Parathyroid adenoma (tissue), 2 donors: ENCODE data around the gene ATP2B2.

Experiments used
- H2AFZ ChIP-seq: fragments of 300-600 bp; sonication (generic); one replicate; pipeline ENCODE4 v1.7.0; 2017; ENCODE audit warnings: antibody characterized with exemption, mild to moderate bottlenecking
- H3K27ac ChIP-seq: fragments of 300-600 bp; sonication (generic); one replicate; pipeline ENCODE4 v1.7.0; 2017
- H3K27me3 ChIP-seq: fragments of 300-600 bp; sonication (generic); one replicate; pipeline ENCODE4 v1.7.0; 2017; ENCODE audit warnings: low read length; ENCODE audit not compliant: control insufficient read depth, insufficient read depth
- H3K36me3 ChIP-seq: fragments of 300-600 bp; sonication (generic); one replicate; pipeline ENCODE4 v1.7.0; 2017; ENCODE audit warnings: low read length; ENCODE audit not compliant: control insufficient read depth, insufficient read depth
- H3K4me1 ChIP-seq: fragments of 300-600 bp; sonication (generic); one replicate; pipeline ENCODE4 v1.7.0; 2017; ENCODE audit warnings: control low read depth
- H3K4me2 ChIP-seq: fragments of 300-600 bp; sonication (generic); one replicate; pipeline ENCODE4 v1.7.0; 2017; ENCODE audit warnings: low read length
- H3K4me3 ChIP-seq: fragments of 300-600 bp; sonication (generic); one replicate; pipeline ENCODE4 v1.7.0; 2017; ENCODE audit warnings: low read depth, low read length
- H3K79me2 ChIP-seq: fragments of 300-600 bp; sonication (generic); one replicate; pipeline ENCODE4 v1.7.0; 2017; ENCODE audit warnings: control low read depth
- H3K9ac ChIP-seq: fragments of 300-600 bp; sonication (generic); one replicate; pipeline ENCODE4 v1.7.0; 2017; ENCODE audit warnings: mild to moderate bottlenecking
- H3K9me3 ChIP-seq: fragments of 300-600 bp; sonication (generic); one replicate; pipeline ENCODE4 v1.7.0; 2017; ENCODE audit warnings: low read length; ENCODE audit not compliant: control insufficient read depth
- CTCF ChIP-seq: fragments of 300-600 bp; sonication (generic); IDR thresholded peaks from one replicate; pipeline ENCODE4 v1.7.0; 2017; ENCODE audit warnings: antibody characterized with exemption, mild to moderate bottlenecking
- donor health status: primary hyperparathyroidism.

The ATP2B2 gene

GRCh38 chr3:10359761-10360161 lies 145.6 kb downstream of the ATP2B2 start:
- H3K9me3 ChIP-seq, result no peaks in the 10 kb centered on the region
- no peak overlapping the region for H3K4me2 ChIP-seq

GRCh38 chr3:10358309-10358980 lies 146.9 kb downstream of the ATP2B2 start:
- Histone ChIP-seq H3K27me3 (no peaks in the 10 kb centered on the region), H3K27ac (no peak overlapping the region), H3K4me2 (no peak overlapping the region), H3K4me1 (no peaks in the 10 kb centered on the region), H3K79me2 (no peaks in the 10 kb centered on the region), H3K9ac (no peak overlapping the region), H3K4me3 (no peak overlapping the region), H2AFZ (no peak overlapping the region), H3K36me3 (no peaks in the 10 kb centered on the region), H3K9me3 (no peaks in the 10 kb centered on the region)
- no peak for TF ChIP-seq CTCF

More at GRCh38 chr3:10359761-10360161, 145.6 kb downstream of the ATP2B2 start:
- no peaks in the 10 kb centered on the region for H3K79me2 ChIP-seq
- no peak for TF ChIP-seq CTCF
- H3K36me3 ChIP-seq, result no peaks in the 10 kb centered on the region
- no peak overlapping the region for H2AFZ ChIP-seq
- no peak overlapping the region for H3K9ac ChIP-seq
- no peaks in the 10 kb centered on the region for H3K27me3 ChIP-seq
- H3K4me1 ChIP-seq, result no peaks in the 10 kb centered on the region
- H3K27ac ChIP-seq, result no peak overlapping the region
- H3K4me3 ChIP-seq, result no peak overlapping the region

- no peak overlapping the region for H3K4me3 ChIP-seq
- H3K4me2 ChIP-seq, result no peak overlapping the region
- H3K27ac ChIP-seq, result no peak overlapping the region
- H3K79me2 ChIP-seq, result no peaks in the 10 kb centered on the region
- H3K9me3 ChIP-seq, result no peaks in the 10 kb centered on the region
- no peaks in the 10 kb centered on the region for H3K4me1 ChIP-seq
- no peaks in the 10 kb centered on the region for H3K27me3 ChIP-seq
- no peak overlapping the region for H2AFZ ChIP-seq
- no peaks in the 10 kb centered on the region for H3K36me3 ChIP-seq
- TF ChIP-seq CTCF, result no peak
- no peak overlapping the region for H3K9ac ChIP-seq
These were observed 147.6 kb downstream of the ATP2B2 start for GRCh38 chr3:10357592-10358308.

- no peak for TF ChIP-seq CTCF
- Histone ChIP-seq H3K79me2 (no peaks in the 10 kb centered on the region), H3K9me3 (no peaks in the 10 kb centered on the region), H3K4me2 (no peak overlapping the region), H3K27ac (no peak overlapping the region), H3K27me3 (no peaks in the 10 kb centered on the region), H3K4me3 (no peak overlapping the region), H3K4me1 (no peaks in the 10 kb centered on the region), H3K9ac (no peak overlapping the region), H2AFZ (no peak overlapping the region), H3K36me3 (no peaks in the 10 kb centered on the region)
These were observed 148.3 kb downstream of the ATP2B2 start for GRCh38 chr3:10357095-10357494.
